ENCODE results near the gene METTL16. TPM values are rescaled to one million over a fixed set of nuclear protein-coding genes. Genes with fewer than 3 reads are reported as not detected.
"Not testable (repeated sequence)": the region's sequence is repeated elsewhere in the genome, so short reads cannot be mapped to it uniquely, and the experiment has no call there.

Gene METTL16
- total RNA-seq, result 25.3 TPM
- long read RNA-seq, full-length matches to known transcripts, result 2 of 13 reads
- long read RNA-seq, partial matches to known transcripts, result 3 of 13 reads
- long read RNA-seq, other reads (novel, unspliced or antisense), result 8 of 13 reads

- peak; percentile 98 for DNase-seq (ENCODE audit: low spot score)
These were observed at the start of gene METTL16 for GRCh38 chr17:2511462-2512369. Gene METTL16, minus strand, starts transcription at chr17:2511888. Its CDS starts 9,557 bp downstream, at chr17:2502331.

DNA sequence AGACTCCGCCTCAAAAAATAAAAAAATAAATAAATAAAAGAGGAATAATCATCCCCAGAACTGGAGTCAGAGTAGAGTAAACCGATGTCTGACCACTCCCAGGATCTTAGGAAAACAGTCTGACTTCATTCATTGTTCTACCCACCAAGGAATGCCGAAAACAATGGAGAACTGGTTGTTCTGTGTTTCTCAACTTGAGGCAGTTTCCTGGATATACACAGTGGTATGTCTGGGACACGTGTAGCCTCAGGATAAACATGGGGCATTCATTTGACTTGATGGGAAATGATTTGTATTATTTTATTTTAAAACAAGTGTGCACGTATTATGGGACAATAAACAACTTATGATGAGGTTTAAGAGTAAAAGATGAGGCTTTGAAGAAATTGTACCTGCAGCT, 49.0 kb upstream of the METTL16 start:
- DNase-seq (ENCODE audit: low spot score), result no peak

DNA sequence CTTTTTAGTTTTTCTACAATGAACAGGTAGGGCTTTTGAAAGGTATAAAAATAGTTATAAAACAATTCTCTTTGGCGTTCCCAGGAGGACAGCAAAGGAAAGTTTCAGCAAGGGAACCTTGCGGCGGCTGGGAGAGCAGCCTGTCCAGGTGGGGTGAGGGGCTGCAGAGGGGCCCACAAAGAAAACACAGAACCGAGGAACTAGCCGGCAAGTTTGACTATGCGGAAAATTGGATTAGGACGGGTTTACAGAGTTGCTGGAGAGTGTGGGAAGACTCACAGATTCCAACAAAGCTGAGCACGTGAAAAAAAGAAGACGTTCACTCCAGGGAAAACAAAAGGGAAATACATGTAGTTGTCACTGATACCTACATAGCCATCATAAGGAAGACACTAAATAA, 40.2 kb upstream of the METTL16 start:
- DNase-seq (ENCODE audit: low spot score), result no peak

- DNase-seq (ENCODE audit: low spot score), result no peak
These were observed 39.8 kb upstream of the METTL16 start for GRCh38 chr17:2551493-2551892.

- DNase-seq (ENCODE audit: low spot score), result no peak
These were observed 37.9 kb upstream of the METTL16 start for GRCh38 chr17:2549392-2550211.

- not testable (repeated sequence) for DNase-seq (ENCODE audit: low spot score)
These were observed 36.3 kb upstream of the METTL16 start for GRCh38 chr17:2548026-2548425.

DNA sequence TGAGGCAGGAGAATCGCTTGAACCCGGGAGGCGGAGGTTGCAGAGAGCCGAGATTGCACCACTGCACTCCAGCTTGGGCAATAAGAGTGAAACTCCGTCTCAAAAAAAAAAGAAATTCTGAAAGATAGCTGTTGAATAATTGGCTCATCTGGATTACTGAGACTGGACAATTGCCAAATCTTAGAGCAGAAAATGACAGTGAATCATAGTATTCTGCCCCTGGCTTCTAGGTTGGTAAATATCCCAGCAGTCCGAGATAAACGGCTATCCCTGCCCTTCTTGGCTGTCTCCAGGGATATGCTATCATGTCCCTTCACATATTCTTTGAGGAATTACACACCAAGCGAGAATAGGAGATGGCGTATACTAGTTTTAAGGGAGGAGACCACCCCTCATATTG, 35.5 kb upstream of the METTL16 start:
- DNase-seq (ENCODE audit: low spot score), result no peak

GRCh38 chr17:2545393-2545792, 33.7 kb upstream of the METTL16 start:
- no peak for DNase-seq (ENCODE audit: low spot score)

- no peak for DNase-seq (ENCODE audit: low spot score)
These were observed 30.8 kb upstream of the METTL16 start for GRCh38 chr17:2542456-2542855.

DNA sequence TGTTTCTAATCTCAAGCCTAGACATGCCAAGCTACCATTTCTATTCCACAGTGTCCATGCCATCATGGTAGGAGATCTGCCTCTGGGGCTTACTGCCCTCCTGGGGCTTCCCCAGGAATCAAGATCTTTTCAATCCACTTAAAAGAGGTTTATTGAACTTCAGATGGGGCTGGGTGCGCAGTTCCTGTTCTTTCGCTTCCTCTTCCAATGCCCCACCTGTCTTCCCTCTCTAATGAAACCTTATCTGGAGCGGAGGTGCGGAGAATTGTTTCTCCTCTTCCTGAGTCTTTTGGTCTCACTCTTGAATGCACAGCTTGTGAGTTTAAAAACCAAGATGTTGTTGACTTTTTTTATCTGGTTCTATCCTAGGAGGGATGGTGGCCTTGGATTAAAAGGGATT, 30.4 kb upstream of the METTL16 start:
- no peak for DNase-seq (ENCODE audit: low spot score)

- DNase-seq (ENCODE audit: low spot score), result not testable (repeated sequence)
These were observed 25.9 kb upstream of the METTL16 start for GRCh38 chr17:2537579-2537978.

- DNase-seq (ENCODE audit: low spot score), result no peak
These were observed 20.5 kb upstream of the METTL16 start for GRCh38 chr17:2532146-2532720.

DNA sequence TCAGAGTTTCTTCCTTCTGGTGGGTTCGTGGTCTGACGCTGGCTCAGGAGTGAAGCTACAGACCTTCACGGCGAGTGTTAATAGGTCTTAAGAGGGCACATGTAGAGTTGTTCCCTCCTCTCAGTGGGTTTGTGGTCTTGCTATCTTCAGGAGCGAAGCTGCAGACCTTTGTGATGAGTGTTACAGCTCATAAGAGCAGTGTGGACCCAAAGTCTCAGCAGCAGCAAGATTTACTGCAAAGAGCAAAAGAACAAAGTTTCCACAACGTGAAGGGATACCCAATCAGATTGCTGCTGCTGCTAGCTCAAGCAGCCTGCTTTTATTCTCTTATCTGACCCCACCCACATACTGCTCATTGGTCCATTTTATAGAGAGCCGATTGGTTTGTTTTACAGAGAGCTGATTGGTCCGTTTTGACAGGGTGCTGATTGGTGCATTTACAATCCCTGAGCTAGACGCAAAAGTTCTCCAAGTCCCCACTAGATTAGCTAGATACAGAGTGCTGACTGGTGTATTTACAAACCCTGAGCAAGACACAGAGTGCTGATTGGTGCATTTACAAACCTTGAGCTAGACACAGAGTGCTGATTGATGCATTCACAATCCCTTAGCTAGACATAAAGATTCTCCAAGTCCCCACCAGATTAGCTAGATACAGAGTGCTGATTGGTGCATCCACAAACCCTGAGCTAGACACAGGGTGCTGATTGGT, 19.7 kb upstream of the METTL16 start:
- not testable (repeated sequence) for DNase-seq (ENCODE audit: low spot score)

GRCh38 chr17:2521775-2522410, 10.2 kb upstream of the METTL16 start:
- DNase-seq (ENCODE audit: low spot score), result peak; percentile 30

DNA sequence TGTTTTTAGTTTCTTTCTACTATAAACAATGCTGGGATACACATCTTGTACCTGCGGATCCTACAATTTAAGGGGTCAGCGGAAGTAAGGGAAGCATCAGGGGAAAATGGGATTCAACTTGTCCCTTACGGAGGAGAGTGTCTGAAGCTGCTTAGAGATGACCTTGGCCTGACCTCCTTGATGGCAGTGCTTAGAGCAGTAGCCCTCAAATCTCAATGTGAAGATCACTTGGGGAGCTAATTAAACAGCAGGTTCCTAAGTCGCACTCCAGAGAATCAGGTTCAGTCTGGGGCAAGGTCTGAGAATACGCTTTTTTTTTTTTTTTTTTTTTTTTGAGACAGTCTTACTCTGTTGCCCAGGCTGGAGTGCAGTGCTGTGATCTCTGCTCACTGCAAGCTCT, 9.6 kb upstream of the METTL16 start:
- peak; percentile 5 for DNase-seq (ENCODE audit: low spot score)

- peak; percentile 22 for DNase-seq (ENCODE audit: low spot score)
These were observed 5.9 kb upstream of the METTL16 start for GRCh38 chr17:2517539-2517938.

DNA sequence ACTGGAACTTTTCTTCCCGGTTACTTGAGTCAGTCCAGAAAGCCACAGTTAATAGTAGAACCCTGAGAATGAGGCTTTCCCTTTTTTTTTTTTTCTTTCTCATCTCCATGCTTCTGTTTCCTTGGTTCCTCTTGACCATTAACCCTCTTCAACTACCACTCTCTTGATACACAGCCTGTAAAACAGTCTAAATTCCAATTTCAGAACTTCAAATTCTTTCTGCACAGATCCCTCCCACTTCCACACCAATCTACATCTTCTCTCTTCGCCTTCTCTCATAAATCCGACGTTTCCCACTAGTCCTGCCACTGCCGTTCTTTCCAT, 588 bp downstream of the METTL16 start:
- no peak for DNase-seq (ENCODE audit: low spot score)

GRCh38 chr17:2510559-2510958, 1.1 kb downstream of the METTL16 start:
- no peak for DNase-seq (ENCODE audit: low spot score)

- no peak for DNase-seq (ENCODE audit: low spot score)
These were observed 3.7 kb downstream of the METTL16 start for GRCh38 chr17:2508035-2508434.

- DNase-seq (ENCODE audit: low spot score), result not testable (repeated sequence)
These were observed 4.7 kb downstream of the METTL16 start for GRCh38 chr17:2507015-2507414.

GRCh38 chr17:2503627-2504026, 8.1 kb downstream of the METTL16 start:
- no peak for DNase-seq (ENCODE audit: low spot score)
